ENCODE measurements around the gene SLC7A1. TPM values are rescaled to one million over a fixed set of nuclear protein-coding genes. Genes with fewer than 3 reads are reported as not detected.

SLC7A1 gene
- total RNA-seq, 1 experiment from 2014 or later, result 84.5 TPM

DNA sequence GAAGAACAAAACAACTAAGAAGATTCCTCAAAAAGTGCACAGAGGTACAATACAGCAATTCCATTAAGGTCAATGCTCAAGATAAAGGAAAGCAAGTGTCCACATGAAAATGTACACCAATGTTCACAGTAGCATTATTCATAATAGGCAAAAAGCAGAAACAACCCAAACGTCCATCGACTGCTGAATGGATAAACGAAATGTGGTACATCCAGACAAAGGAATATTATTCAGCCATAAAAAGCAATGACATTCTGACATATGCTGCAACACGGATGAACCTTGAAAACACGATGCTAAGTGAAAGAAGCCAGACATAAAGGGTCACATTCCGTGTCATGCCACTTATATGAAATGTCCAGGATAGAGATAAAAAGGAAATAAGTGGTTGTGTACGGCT, 29.3 kb downstream of the SLC7A1 start:
- H3K4me3 Mint-ChIP-seq, result no peak overlapping the region
- 0 out of 2 replicates have a peak, but pooled peaks cover 5% of the 10 kb centered on the region for H3K9me3 Mint-ChIP-seq
- no peaks in the 10 kb centered on the region; the same call in 1 of the 2 replicates for H3K36me3 Mint-ChIP-seq
- CTCF ChIA-PET, result interaction anchor here (0.9 kb wide), 1 partner anchor 23 kb away, joined by 3 read pairs; no protein-coding TSS in a partner anchor
- no peak overlapping the region for H3K27ac Mint-ChIP-seq
- no peak for DNase-seq (ENCODE audit: low spot score)
- no peaks in the 10 kb centered on the region for H3K27me3 Mint-ChIP-seq (ENCODE audit: low read depth)
- POLR2A ChIA-PET, result no interaction called here
- TF ChIP-seq, protein P1, sequence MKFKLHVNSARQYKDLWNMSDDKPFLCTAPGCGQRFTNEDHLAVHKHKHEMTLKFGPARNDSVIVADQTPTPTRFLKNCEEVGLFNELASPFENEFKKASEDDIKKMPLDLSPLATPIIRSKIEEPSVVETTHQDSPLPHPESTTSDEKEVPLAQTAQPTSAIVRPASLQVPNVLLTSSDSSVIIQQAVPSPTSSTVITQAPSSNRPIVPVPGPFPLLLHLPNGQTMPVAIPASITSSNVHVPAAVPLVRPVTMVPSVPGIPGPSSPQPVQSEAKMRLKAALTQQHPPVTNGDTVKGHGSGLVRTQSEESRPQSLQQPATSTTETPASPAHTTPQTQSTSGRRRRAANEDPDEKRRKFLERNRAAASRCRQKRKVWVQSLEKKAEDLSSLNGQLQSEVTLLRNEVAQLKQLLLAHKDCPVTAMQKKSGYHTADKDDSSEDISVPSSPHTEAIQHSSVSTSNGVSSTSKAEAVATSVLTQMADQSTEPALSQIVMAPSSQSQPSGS (CRISPR knock-in tag; IDR thresholded peaks at IDR 0.05; ENCODE audit: borderline replicate concordance, low read depth), result no peak
- TF ChIP-seq, protein P2, sequence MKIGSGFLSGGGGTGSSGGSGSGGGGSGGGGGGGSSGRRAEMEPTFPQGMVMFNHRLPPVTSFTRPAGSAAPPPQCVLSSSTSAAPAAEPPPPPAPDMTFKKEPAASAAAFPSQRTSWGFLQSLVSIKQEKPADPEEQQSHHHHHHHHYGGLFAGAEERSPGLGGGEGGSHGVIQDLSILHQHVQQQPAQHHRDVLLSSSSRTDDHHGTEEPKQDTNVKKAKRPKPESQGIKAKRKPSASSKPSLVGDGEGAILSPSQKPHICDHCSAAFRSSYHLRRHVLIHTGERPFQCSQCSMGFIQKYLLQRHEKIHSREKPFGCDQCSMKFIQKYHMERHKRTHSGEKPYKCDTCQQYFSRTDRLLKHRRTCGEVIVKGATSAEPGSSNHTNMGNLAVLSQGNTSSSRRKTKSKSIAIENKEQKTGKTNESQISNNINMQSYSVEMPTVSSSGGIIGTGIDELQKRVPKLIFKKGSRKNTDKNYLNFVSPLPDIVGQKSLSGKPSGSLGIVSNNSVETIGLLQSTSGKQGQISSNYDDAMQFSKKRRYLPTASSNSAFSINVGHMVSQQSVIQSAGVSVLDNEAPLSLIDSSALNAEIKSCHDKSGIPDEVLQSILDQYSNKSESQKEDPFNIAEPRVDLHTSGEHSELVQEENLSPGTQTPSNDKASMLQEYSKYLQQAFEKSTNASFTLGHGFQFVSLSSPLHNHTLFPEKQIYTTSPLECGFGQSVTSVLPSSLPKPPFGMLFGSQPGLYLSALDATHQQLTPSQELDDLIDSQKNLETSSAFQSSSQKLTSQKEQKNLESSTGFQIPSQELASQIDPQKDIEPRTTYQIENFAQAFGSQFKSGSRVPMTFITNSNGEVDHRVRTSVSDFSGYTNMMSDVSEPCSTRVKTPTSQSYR (CRISPR knock-in tag; IDR thresholded peaks at IDR 0.05), result no peak
- TF ChIP-seq NFE2L1 (CRISPR knock-in tag; IDR thresholded peaks at IDR 0.05) (no peak), JAZF1 (CRISPR knock-in tag; IDR thresholded peaks at IDR 0.05) (no peak), TEAD1 (CRISPR knock-in tag; IDR thresholded peaks at IDR 0.05) (no peak), TP53 (CRISPR knock-in tag; IDR thresholded peaks at IDR 0.05) (no peak), HMGA2 (CRISPR knock-in tag; IDR thresholded peaks at IDR 0.05) (no peak), ZNF671 (CRISPR knock-in tag; IDR thresholded peaks at IDR 0.05) (no peak), ZNF263 (CRISPR knock-in tag; IDR thresholded peaks at IDR 0.05; ENCODE audit: low read depth) (no peak)
- TF ChIP-seq, protein P3, sequence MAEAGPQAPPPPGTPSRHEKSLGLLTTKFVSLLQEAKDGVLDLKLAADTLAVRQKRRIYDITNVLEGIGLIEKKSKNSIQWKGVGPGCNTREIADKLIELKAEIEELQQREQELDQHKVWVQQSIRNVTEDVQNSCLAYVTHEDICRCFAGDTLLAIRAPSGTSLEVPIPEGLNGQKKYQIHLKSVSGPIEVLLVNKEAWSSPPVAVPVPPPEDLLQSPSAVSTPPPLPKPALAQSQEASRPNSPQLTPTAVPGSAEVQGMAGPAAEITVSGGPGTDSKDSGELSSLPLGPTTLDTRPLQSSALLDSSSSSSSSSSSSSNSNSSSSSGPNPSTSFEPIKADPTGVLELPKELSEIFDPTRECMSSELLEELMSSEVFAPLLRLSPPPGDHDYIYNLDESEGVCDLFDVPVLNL (CRISPR knock-in tag; IDR thresholded peaks at IDR 0.05; ENCODE audit: borderline replicate concordance, low read depth), result no peak
- TF ChIP-seq, protein P4, sequence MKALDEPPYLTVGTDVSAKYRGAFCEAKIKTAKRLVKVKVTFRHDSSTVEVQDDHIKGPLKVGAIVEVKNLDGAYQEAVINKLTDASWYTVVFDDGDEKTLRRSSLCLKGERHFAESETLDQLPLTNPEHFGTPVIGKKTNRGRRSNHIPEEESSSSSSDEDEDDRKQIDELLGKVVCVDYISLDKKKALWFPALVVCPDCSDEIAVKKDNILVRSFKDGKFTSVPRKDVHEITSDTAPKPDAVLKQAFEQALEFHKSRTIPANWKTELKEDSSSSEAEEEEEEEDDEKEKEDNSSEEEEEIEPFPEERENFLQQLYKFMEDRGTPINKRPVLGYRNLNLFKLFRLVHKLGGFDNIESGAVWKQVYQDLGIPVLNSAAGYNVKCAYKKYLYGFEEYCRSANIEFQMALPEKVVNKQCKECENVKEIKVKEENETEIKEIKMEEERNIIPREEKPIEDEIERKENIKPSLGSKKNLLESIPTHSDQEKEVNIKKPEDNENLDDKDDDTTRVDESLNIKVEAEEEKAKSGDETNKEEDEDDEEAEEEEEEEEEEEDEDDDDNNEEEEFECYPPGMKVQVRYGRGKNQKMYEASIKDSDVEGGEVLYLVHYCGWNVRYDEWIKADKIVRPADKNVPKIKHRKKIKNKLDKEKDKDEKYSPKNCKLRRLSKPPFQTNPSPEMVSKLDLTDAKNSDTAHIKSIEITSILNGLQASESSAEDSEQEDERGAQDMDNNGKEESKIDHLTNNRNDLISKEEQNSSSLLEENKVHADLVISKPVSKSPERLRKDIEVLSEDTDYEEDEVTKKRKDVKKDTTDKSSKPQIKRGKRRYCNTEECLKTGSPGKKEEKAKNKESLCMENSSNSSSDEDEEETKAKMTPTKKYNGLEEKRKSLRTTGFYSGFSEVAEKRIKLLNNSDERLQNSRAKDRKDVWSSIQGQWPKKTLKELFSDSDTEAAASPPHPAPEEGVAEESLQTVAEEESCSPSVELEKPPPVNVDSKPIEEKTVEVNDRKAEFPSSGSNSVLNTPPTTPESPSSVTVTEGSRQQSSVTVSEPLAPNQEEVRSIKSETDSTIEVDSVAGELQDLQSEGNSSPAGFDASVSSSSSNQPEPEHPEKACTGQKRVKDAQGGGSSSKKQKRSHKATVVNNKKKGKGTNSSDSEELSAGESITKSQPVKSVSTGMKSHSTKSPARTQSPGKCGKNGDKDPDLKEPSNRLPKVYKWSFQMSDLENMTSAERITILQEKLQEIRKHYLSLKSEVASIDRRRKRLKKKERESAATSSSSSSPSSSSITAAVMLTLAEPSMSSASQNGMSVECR (CRISPR knock-in tag; IDR thresholded peaks at IDR 0.05; ENCODE audit: borderline replicate concordance), result no peak
- H3K4me1 Mint-ChIP-seq, result peaks cover 86% of the 10 kb centered on the region
- no peak for ATAC-seq

DNA sequence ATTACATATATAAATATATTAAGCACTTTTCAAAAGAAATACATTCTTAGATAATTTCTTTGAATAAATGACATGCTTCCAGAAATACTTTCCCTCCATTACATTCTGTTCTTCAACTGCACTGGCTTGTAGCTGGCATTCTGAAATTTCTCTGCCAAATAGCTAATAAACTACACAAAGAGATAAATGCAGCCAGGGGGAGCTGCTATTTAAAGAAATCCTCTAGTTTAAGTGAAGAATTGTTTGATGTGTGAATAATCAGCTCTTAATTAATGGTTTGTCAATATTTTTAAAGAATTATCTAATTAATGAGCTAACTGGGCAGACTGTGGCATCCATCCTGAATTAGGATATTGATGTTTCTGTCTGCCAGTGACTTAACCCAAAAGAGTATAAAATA, 30.7 kb downstream of the SLC7A1 start:
- no peaks in the 10 kb centered on the region for H3K27me3 Mint-ChIP-seq (ENCODE audit: low read depth)
- no peak for DNase-seq (ENCODE audit: low spot score)
- no peak overlapping the region for H3K27ac Mint-ChIP-seq
- ATAC-seq, result no peak
- no peak overlapping the region for H3K4me3 Mint-ChIP-seq
- H3K4me1 Mint-ChIP-seq, result peaks cover 80% of the 10 kb centered on the region
- TF ChIP-seq NFATC4 (CRISPR knock-in tag; IDR thresholded peaks at IDR 0.05), result no peak
- TF ChIP-seq FOXK1 (CRISPR knock-in tag; IDR thresholded peaks at IDR 0.05), result no peak
- ChIA-PET POLR2A (no interaction called here), CTCF (interaction anchor here (0.9 to 2.0 kb wide), 4 partner anchors 9 to 56 kb away, joined by 3 to 10 read pairs (median 6); no protein-coding TSS in a partner anchor)
- no peaks in the 10 kb centered on the region; the same call in 1 of the 2 replicates for H3K36me3 Mint-ChIP-seq
- 0 out of 2 replicates have a peak, but pooled peaks cover 5% of the 10 kb centered on the region for H3K9me3 Mint-ChIP-seq

Data from WTC11 (cell line).